KMS-11 (cell line): ENCODE results near the gene SLCO4A1.
"Not testable (repeated sequence)": the region's sequence is repeated elsewhere in the genome, so short reads cannot be mapped to it uniquely, and the experiment has no call there.

Source experiments
- H2AFZ ChIP-seq: fragments of 200-600 bp; sonication (generic); 2 replicates; pipeline ENCODE4 v1.6.1; 2016; ENCODE audit warnings: antibody characterized with exemption, mixed run types, low read depth
- H3K27ac ChIP-seq: fragments of 200-600 bp; sonication (generic); 2 replicates; pipeline ENCODE4 v1.6.1; 2016; ENCODE audit warnings: mild to moderate bottlenecking, mixed run types
- H3K27me3 ChIP-seq: fragments of 200-600 bp; sonication (generic); 2 replicates; pipeline ENCODE4 v1.6.1; 2017; ENCODE audit warnings: mild to moderate bottlenecking, low read depth, mixed run types, moderate library complexity; ENCODE audit not compliant: insufficient read depth
- H3K36me3 ChIP-seq: fragments of 200-600 bp; sonication (generic); 2 replicates; pipeline ENCODE4 v1.6.1; 2017; ENCODE audit warnings: mild to moderate bottlenecking, mixed run types; ENCODE audit not compliant: insufficient read depth
- H3K4me1 ChIP-seq: fragments of 200-600 bp; sonication (generic); 2 replicates; pipeline ENCODE4 v1.6.1; 2016; ENCODE audit warnings: mild to moderate bottlenecking, low read depth, mixed run types; ENCODE audit not compliant: poor library complexity, severe bottlenecking
- H3K4me2 ChIP-seq: fragments of 200-600 bp; sonication (generic); 2 replicates; pipeline ENCODE4 v1.7.0; 2016; ENCODE audit warnings: mild to moderate bottlenecking, mixed run types
- H3K4me3 ChIP-seq: fragments of 200-600 bp; sonication (generic); IDR thresholded peaks from 2 replicates; pipeline ENCODE4 v1.6.1; 2017; ENCODE audit warnings: low read depth, low read length, mixed read lengths; ENCODE audit not compliant: insufficient read depth
- H3K79me2 ChIP-seq: fragments of 200-600 bp; sonication (generic); 2 replicates; pipeline ENCODE4 v1.6.1; 2016; ENCODE audit warnings: low read depth, mixed run types; ENCODE audit not compliant: insufficient read depth
- H3K9ac ChIP-seq: fragments of 200-600 bp; sonication (generic); 2 replicates; pipeline ENCODE4 v1.6.1; 2016; ENCODE audit warnings: mild to moderate bottlenecking, mixed run types
- H4K20me1 ChIP-seq: fragments of 200-600 bp; sonication (generic); 2 replicates; pipeline ENCODE4 v1.6.1; 2016; ENCODE audit warnings: mild to moderate bottlenecking, mixed run types; ENCODE audit not compliant: insufficient read depth
- CTCF ChIP-seq: fragments of 200-600 bp; sonication (generic); conservative IDR thresholded peaks from 2 replicates; pipeline ENCODE4 v1.6.1; 2017; ENCODE audit warnings: low read depth, mild to moderate bottlenecking, antibody characterized with exemption, low read length, moderate library complexity, mixed read lengths

Gene SLCO4A1

GRCh38 chr20:62677678-62678077 is 35.4 kb downstream of the SLCO4A1 start:
- no peaks in the 10 kb centered on the region for H3K36me3 ChIP-seq
- no peak overlapping the region for H3K4me2 ChIP-seq
- no peaks in the 10 kb centered on the region for H4K20me1 ChIP-seq
- no peak overlapping the region for H3K4me3 ChIP-seq
- H3K9ac ChIP-seq: no peak overlapping the region
- TF ChIP-seq CTCF: no peak
- peaks cover 4% of the 10 kb centered on the region; the same call in 1 of the 2 replicates for H3K27me3 ChIP-seq
- no peak overlapping the region for H2AFZ ChIP-seq
- no peaks in the 10 kb centered on the region for H3K4me1 ChIP-seq
- no peaks in the 10 kb centered on the region for H3K79me2 ChIP-seq
- H3K27ac ChIP-seq: no peak overlapping the region

- H3K27ac ChIP-seq: no peak overlapping the region
- H3K4me3 ChIP-seq: no peak overlapping the region
- peaks cover 4% of the 10 kb centered on the region; the same call in 1 of the 2 replicates for H3K27me3 ChIP-seq
- no peaks in the 10 kb centered on the region for H3K4me1 ChIP-seq
- no peak for TF ChIP-seq CTCF
- H3K4me2 ChIP-seq: no peak overlapping the region
- H3K79me2 ChIP-seq: no peaks in the 10 kb centered on the region
- no peaks in the 10 kb centered on the region for H4K20me1 ChIP-seq
- H3K9ac ChIP-seq: no peak overlapping the region
- H3K36me3 ChIP-seq: no peaks in the 10 kb centered on the region
- no peak overlapping the region for H2AFZ ChIP-seq
These were observed 36.2 kb downstream of the SLCO4A1 start for GRCh38 chr20:62678553-62678952.

- Histone ChIP-seq H2AFZ (no peak overlapping the region), H4K20me1 (no peaks in the 10 kb centered on the region), H3K4me2 (no peak overlapping the region), H3K9ac (no peak overlapping the region), H3K4me1 (no peaks in the 10 kb centered on the region), H3K27ac (no peak overlapping the region), H3K79me2 (no peaks in the 10 kb centered on the region), H3K36me3 (no peaks in the 10 kb centered on the region), H3K27me3 (peaks cover 4% of the 10 kb centered on the region; the same call in 1 of the 2 replicates), H3K4me3 (no peak overlapping the region)
- no peak for TF ChIP-seq CTCF
These were observed 37.8 kb downstream of the SLCO4A1 start for GRCh38 chr20:62679978-62680589.

- Histone ChIP-seq H3K9ac (no peak overlapping the region), H4K20me1 (no peaks in the 10 kb centered on the region), H2AFZ (no peak overlapping the region), H3K4me3 (no peak overlapping the region), H3K4me1 (no peaks in the 10 kb centered on the region), H3K79me2 (no peaks in the 10 kb centered on the region), H3K4me2 (no peak overlapping the region), H3K27me3 (peaks cover 7% of the 10 kb centered on the region; the same call in 1 of the 2 replicates), H3K36me3 (no peaks in the 10 kb centered on the region), H3K27ac (no peak overlapping the region)
- no peak for TF ChIP-seq CTCF
These were observed 40.7 kb downstream of the SLCO4A1 start for GRCh38 chr20:62682912-62683517.

GRCh38 chr20:62683660-62684322 is 41.5 kb downstream of the SLCO4A1 start:
- peaks cover 14% of the 10 kb centered on the region for H3K27me3 ChIP-seq
- not testable (repeated sequence) for H3K4me3 ChIP-seq, H3K9ac ChIP-seq, H3K36me3 ChIP-seq, H2AFZ ChIP-seq, H3K4me1 ChIP-seq, H3K4me2 ChIP-seq, H4K20me1 ChIP-seq, H3K27ac ChIP-seq, H3K79me2 ChIP-seq
